Mesenchymal stem cell (in vitro differentiated cells and primary cell): ENCODE measurements around the gene TGFBR2.

Source experiments
- DNase-seq: peaks from one replicate; pipeline ENCODE4 v3.0.0-alpha.2; 2013
- H2AFZ ChIP-seq: one replicate; pipeline ENCODE4 v1.6.1; 2013; ENCODE audit warnings: low read depth, mild to moderate bottlenecking, control low read depth, inconsistent platforms, low read length, moderate library complexity
- H2AK5ac ChIP-seq: 2 replicates; pipeline ENCODE4 v1.6.1; 2013; ENCODE audit warnings: low read length, moderate library complexity, mild to moderate bottlenecking, inconsistent platforms; ENCODE audit not compliant: severe bottlenecking
- H2BK120ac ChIP-seq: one replicate; pipeline ENCODE4 v1.6.1; 2013; ENCODE audit warnings: low read depth, mild to moderate bottlenecking, inconsistent platforms, low read length, moderate library complexity
- H2BK12ac ChIP-seq, 2 experiments: one replicate each; pipeline ENCODE4 v1.6.1; 2013; ENCODE audit warnings: inconsistent platforms in 2 of 2, low read length in 2 of 2, mild to moderate bottlenecking in 2 of 2, moderate library complexity in 2 of 2, control low read depth in 1 of 2
- H2BK15ac ChIP-seq: one replicate; pipeline ENCODE4 v1.6.1; 2013; ENCODE audit warnings: mild to moderate bottlenecking, low read depth, inconsistent platforms; ENCODE audit not compliant: poor library complexity, severe bottlenecking
- H2BK5ac ChIP-seq: 2 replicates; pipeline ENCODE4 v1.6.1; 2013; ENCODE audit warnings: low read depth, mild to moderate bottlenecking, low read length, control low read depth, inconsistent platforms; ENCODE audit not compliant: poor library complexity, severe bottlenecking
- H3K14ac ChIP-seq, 2 experiments: one replicate each; pipeline ENCODE4 v1.6.1; 2013; ENCODE audit warnings: inconsistent platforms in 2 of 2, low read length in 2 of 2, control low read depth in 1 of 2, mild to moderate bottlenecking in 1 of 2, moderate library complexity in 1 of 2
- H3K18ac ChIP-seq, 2 experiments: one replicate each; pipeline ENCODE4 v1.6.1; 2013; ENCODE audit warnings: inconsistent platforms in 2 of 2, low read length in 2 of 2, control low read depth in 1 of 2, low read depth in 1 of 2, mild to moderate bottlenecking in 1 of 2
- H3K23ac ChIP-seq, 2 experiments: one replicate each; pipeline ENCODE4 v1.6.1; 2013; ENCODE audit warnings: inconsistent platforms in 2 of 2, low read length in 2 of 2, mild to moderate bottlenecking in 2 of 2, moderate library complexity in 2 of 2, control low read depth in 1 of 2
- H3K27ac ChIP-seq: 2 replicates; pipeline ENCODE4 v1.5.1; 2013; ENCODE audit warnings: mild to moderate bottlenecking, moderate library complexity, low read length, control low read depth, inconsistent platforms; ENCODE audit not compliant: poor library complexity, severe bottlenecking
- H3K27me3 ChIP-seq, 2 experiments: 2 replicates each; pipeline versions ENCODE4 v1.6.1 to v1.7.0; 2013; ENCODE audit warnings: low read length in 2 of 2, mild to moderate bottlenecking in 2 of 2, moderate library complexity in 2 of 2, control low read depth in 1 of 2, inconsistent platforms in 1 of 2; ENCODE audit not compliant: control insufficient read depth in 1 of 2, insufficient read depth in 1 of 2
- H3K36me3 ChIP-seq, 2 experiments: 2 replicates each; pipeline versions ENCODE4 v1.6.1 to v1.7.0; 2013; ENCODE audit warnings: low read length in 2 of 2, control low read depth in 1 of 2, inconsistent platforms in 1 of 2, low read depth in 1 of 2, mild to moderate bottlenecking in 1 of 2; ENCODE audit not compliant: insufficient read depth in 2 of 2, control insufficient read depth in 1 of 2
- H3K4ac ChIP-seq, 2 experiments: one replicate each; pipeline ENCODE4 v1.6.1; 2013; ENCODE audit warnings: inconsistent platforms in 2 of 2, low read length in 2 of 2, mild to moderate bottlenecking in 2 of 2, moderate library complexity in 2 of 2, control low read depth in 1 of 2, low read depth in 1 of 2
- H3K4me1 ChIP-seq: 2 replicates; pipeline ENCODE4 v1.6.1; 2013; ENCODE audit warnings: low read depth, low read length, control low read depth; ENCODE audit not compliant: control insufficient read depth, insufficient read depth
- H3K4me2 ChIP-seq: 2 replicates; pipeline ENCODE4 v1.6.1; 2013; ENCODE audit warnings: low read length, mild to moderate bottlenecking, inconsistent platforms; ENCODE audit not compliant: poor library complexity, severe bottlenecking
- H3K4me3 ChIP-seq, 2 experiments: 2 replicates each; pipeline versions ENCODE4 v1.5.1 to v1.7.0; 2013; ENCODE audit warnings: low read length in 2 of 2, mild to moderate bottlenecking in 2 of 2, control low read depth in 1 of 2, low read depth in 1 of 2; ENCODE audit not compliant: insufficient read depth in 1 of 2
- H3K79me1 ChIP-seq: replicated peaks from 2 replicates; pipeline ENCODE4 v1.6.1; 2013; ENCODE audit warnings: mild to moderate bottlenecking, control low read depth, low read length, inconsistent platforms; ENCODE audit not compliant: poor library complexity, severe bottlenecking
- H3K9ac ChIP-seq: 2 replicates; pipeline ENCODE4 v1.7.0; 2013; ENCODE audit warnings: mild to moderate bottlenecking, low read length, moderate library complexity
- H3K9me3 ChIP-seq: 2 replicates; pipeline ENCODE4 v1.7.0; 2013; ENCODE audit warnings: mild to moderate bottlenecking, low read length; ENCODE audit not compliant: control insufficient read depth
- H4K8ac ChIP-seq: one replicate; pipeline ENCODE4 v1.6.1; 2013; ENCODE audit warnings: inconsistent platforms, mild to moderate bottlenecking, low read length, moderate library complexity
- H4K91ac ChIP-seq: one replicate; pipeline ENCODE4 v1.6.1; 2013; ENCODE audit warnings: mild to moderate bottlenecking, low read length, inconsistent platforms
- WGBS: methylation state at CpG from one replicate; pipeline ENCODE4 v1.1.7; 2013; ENCODE audit warnings: mixed read lengths; 5-methylcytosine and 5-hydroxymethylcytosine counted together

TGFBR2 gene

GRCh38 chr3:30576946-30577345, 29.5 kb upstream of the TGFBR2 start:
- Histone ChIP-seq H2BK12ac (no peak overlapping the region), H2AK5ac (no peak overlapping the region), H3K4me2 (no peak overlapping the region), H3K9ac (peak overlapping the region; percentile 70), H3K27me3 (no peaks in the 10 kb centered on the region), H3K23ac (no peak overlapping the region), H3K27ac (peak overlapping the region; percentile 52), H3K79me1 (no peaks in the 10 kb centered on the region), H3K36me3 (no peaks in the 10 kb centered on the region), H2BK5ac (no peak overlapping the region), H3K4me3 (no peak overlapping the region), H3K4ac (no peak overlapping the region), H2BK15ac (no peak overlapping the region), H4K8ac (no peak overlapping the region), H3K9me3 (no peaks in the 10 kb centered on the region), H2AFZ (no peak overlapping the region), H2BK120ac (no peak overlapping the region), H4K91ac (no peak overlapping the region), H3K18ac (no peak overlapping the region), H3K4me1 (peaks cover 7% of the 10 kb centered on the region), H3K14ac (no peak overlapping the region)
- WGBS, result 100% methylated on average over 2 of the region's 4 CpGs
- DNase-seq, result peak; percentile 39

GRCh38 chr3:30577788-30578187, 28.6 kb upstream of the TGFBR2 start:
- peak overlapping the region in 1 of 2 experiments; percentile 41 for H2BK12ac ChIP-seq
- no peak for DNase-seq
- H4K91ac ChIP-seq, result no peak overlapping the region

GRCh38 chr3:30578479-30578878, 27.9 kb upstream of the TGFBR2 start:
- Histone ChIP-seq H4K91ac (no peak overlapping the region), H3K27me3 (no peaks in the 10 kb centered on the region), H2AFZ (no peak overlapping the region), H2BK15ac (no peak overlapping the region), H3K27ac (peak overlapping the region; percentile 92), H3K79me1 (no peaks in the 10 kb centered on the region), H3K36me3 (no peaks in the 10 kb centered on the region), H3K23ac (no peak overlapping the region), H2AK5ac (no peak overlapping the region), H3K4me1 (peaks cover 7% of the 10 kb centered on the region), H3K4ac (peak overlapping the region in 1 of 2 experiments; percentile 11), H3K4me3 (no peak overlapping the region), H2BK12ac (peak overlapping the region; percentile 1 to 86), H3K9ac (peak overlapping the region; percentile 70), H3K4me2 (no peak overlapping the region), H3K9me3 (no peaks in the 10 kb centered on the region), H3K14ac (peak overlapping the region in 1 of 2 experiments; percentile 35), H3K18ac (peak overlapping the region in 1 of 2 experiments; percentile 82), H2BK120ac (no peak overlapping the region), H2BK5ac (peak overlapping the region; percentile 4), H4K8ac (peak overlapping the region; percentile 10)
- peak; percentile 87 for DNase-seq
- WGBS, result 65% methylated on average over 4 of the region's 4 CpGs

More at GRCh38 chr3:30577788-30578187, 28.6 kb upstream of the TGFBR2 start:
- Histone ChIP-seq H3K23ac (peak overlapping the region in 1 of 2 experiments; percentile 34), H2AK5ac (peak overlapping the region; percentile 76), H2BK15ac (no peak overlapping the region), H3K27ac (peak overlapping the region; percentile 92), H3K4ac (peak overlapping the region in 1 of 2 experiments; percentile 54), H3K14ac (no peak overlapping the region), H2BK5ac (peak overlapping the region; percentile 94), H3K9me3 (no peaks in the 10 kb centered on the region), H3K27me3 (no peaks in the 10 kb centered on the region), H3K36me3 (no peaks in the 10 kb centered on the region), H3K18ac (peak overlapping the region; percentile 47 to 78), H2BK120ac (peak overlapping the region; percentile 11), H3K4me1 (peaks cover 7% of the 10 kb centered on the region), H3K4me2 (no peak overlapping the region), H3K4me3 (no peak overlapping the region), H4K8ac (peak overlapping the region; percentile 73), H3K79me1 (no peaks in the 10 kb centered on the region), H3K9ac (peak overlapping the region; percentile 70), H2AFZ (no peak overlapping the region)

- H3K4ac ChIP-seq, result peak overlapping the region in 1 of 2 experiments; percentile 11
- H4K8ac ChIP-seq, result no peak overlapping the region
- peak overlapping the region in 1 of 2 experiments; percentile 82 for H3K18ac ChIP-seq
- no peaks in the 10 kb centered on the region for H3K9me3 ChIP-seq
- H2AFZ ChIP-seq, result no peak overlapping the region
- H3K4me3 ChIP-seq, result no peak overlapping the region
- H3K4me1 ChIP-seq, result peaks cover 7% of the 10 kb centered on the region
- peak overlapping the region; percentile 4 for H2BK5ac ChIP-seq
- 95% methylated on average over 4 of the region's 4 CpGs for WGBS
- H3K79me1 ChIP-seq, result no peaks in the 10 kb centered on the region
- no peak overlapping the region for H2BK120ac ChIP-seq
- peak overlapping the region; percentile 1 to 86 for H2BK12ac ChIP-seq
- H3K4me2 ChIP-seq, result no peak overlapping the region
- peak overlapping the region; percentile 12 for H2BK15ac ChIP-seq
- no peak overlapping the region for H3K14ac ChIP-seq
- H2AK5ac ChIP-seq, result peak overlapping the region; percentile 54
- peak overlapping the region; percentile 28 for H3K9ac ChIP-seq
- DNase-seq, result peak; percentile 41
- H3K27ac ChIP-seq, result peak overlapping the region; percentile 79
- H4K91ac ChIP-seq, result no peak overlapping the region
- no peaks in the 10 kb centered on the region for H3K27me3 ChIP-seq
- no peak overlapping the region for H3K23ac ChIP-seq
- H3K36me3 ChIP-seq, result no peaks in the 10 kb centered on the region
These were observed 27.3 kb upstream of the TGFBR2 start for GRCh38 chr3:30578986-30579579.
